ENCODE results near the gene KIR2DL4.
"Not testable (repeated sequence)": the region's sequence is repeated elsewhere in the genome, so short reads cannot be mapped to it uniquely, and the experiment has no call there.

Gene KIR2DL4

DNA sequence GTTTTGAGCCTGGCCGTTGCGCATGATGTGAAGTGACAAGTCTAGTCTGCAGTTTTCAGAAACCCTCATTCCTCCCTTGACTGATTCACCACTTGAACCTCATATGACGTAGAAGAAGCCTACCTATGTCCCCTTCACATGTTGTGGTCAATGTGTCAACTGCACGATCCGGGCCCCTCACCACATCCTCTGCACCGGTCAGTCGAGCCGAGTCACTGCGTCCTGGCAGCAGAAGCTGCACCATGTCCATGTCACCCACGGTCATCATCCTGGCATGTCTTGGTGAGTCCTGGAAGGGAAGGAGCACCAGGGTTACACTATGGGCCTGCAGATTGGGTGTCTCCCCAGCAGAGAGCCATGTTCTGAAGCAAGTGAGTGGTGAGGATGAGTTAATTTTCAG lies at the start of gene KIR2DL4:
Gene KIR2DL4 (plus strand): TSS at position 201 of the 400 bp plus-strand sequence. CDS start 42 bp downstream, at position 243.
- no peak for DNase-seq

DNA sequence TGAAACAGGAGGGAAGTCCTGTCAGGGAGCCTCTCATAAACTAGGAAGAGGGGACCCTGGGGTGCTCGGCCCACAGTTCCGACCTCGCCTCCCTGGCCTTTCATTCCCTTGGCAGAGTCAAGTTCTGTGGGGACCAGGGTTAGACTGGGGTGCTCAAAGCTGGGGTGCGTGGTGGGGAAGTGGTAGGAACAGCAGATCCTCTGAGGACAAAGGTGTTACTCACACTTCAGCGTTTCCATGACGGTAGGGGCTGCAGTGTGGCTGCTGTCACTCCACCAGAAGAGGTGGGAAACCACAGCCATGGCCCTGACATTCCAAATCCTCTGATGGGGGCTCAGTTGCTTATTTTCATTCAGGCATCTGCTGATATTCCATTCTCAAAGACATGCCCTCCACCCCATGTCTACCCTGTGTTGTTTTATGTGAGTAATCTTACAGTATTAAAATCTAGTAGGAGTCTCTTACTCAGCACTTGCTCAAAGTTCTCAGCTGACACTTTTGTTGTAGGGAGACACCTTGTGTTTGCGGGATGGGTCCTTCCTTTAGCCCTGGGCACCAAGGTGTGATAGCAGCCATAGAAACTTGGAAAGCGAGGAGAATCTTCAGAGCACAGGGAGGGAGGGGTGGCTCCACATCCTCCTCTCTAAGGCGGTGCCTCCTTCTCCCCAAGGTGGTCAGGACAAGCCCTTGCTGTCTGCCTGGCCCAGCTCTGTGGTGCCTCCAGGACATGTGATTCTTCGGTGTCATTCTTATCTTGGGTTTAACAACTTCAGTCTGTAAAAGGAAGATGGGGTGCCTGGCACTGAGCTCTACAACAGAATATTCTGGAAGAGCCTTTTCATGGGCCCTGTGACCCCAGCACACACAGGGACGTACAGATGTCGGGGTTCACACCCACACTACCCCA lies 47.0 kb upstream of the KIR2DL4 start:
- DNase-seq, result not testable (repeated sequence)

DNA sequence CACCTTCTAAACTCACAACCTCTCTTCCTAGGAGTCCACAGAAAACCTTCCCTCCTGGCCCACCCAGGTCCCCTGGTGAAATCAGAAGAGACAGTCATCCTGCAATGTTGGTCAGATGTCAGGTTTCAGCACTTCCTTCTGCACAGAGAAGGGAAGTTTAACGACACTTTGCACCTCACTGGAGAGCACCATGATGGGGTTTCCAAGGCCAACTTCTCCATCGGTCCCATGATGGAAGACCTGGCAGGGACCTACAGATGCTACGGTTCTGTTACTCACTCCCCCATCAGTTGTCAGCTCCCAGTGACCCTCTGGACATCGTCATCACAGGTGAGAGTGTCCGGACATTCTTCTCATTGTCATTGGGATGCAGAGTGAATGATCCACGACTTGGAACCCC lies 44.8 kb upstream of the KIR2DL4 start:
- not testable (repeated sequence) for DNase-seq

DNA sequence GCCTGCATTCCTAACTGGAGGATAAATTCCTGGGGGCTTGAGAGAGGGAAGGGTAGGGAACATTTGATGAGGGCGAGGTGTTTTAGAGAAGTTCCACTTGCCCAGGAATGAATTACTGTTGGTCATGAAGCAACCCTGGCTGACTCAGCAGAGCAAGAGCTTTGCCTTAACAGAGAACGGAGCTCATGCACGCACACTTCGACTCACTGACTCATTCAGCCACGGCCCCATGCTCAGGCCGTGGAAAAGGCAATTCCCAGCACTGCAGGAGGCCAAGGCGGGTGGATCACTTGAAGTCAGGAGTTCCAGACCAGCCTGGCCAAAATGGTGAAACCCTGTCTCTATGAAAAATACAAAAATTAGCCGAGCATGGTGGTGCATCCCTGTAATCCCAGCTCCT lies 39.2 kb upstream of the KIR2DL4 start:
- not testable (repeated sequence) for DNase-seq

DNA sequence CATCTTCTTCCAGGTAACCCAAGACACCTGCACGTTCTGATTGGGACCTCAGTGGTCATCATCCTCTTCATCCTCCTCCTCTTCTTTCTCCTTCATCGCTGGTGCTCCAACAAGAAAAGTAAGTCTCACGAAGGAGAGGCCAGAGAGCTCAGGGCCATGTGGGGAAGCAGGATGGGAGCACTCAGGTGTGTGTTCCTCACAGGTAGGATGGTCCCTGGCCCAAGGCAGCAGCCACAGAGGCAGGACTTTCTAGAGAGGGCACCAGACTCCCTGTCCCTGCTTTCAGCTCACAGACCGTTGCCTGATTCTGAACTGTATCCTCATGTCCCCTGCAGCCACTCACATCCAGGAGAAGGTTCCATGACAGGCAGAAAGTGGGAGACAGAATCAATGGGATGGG lies 36.9 kb upstream of the KIR2DL4 start:
- not testable (repeated sequence) for DNase-seq

DNA sequence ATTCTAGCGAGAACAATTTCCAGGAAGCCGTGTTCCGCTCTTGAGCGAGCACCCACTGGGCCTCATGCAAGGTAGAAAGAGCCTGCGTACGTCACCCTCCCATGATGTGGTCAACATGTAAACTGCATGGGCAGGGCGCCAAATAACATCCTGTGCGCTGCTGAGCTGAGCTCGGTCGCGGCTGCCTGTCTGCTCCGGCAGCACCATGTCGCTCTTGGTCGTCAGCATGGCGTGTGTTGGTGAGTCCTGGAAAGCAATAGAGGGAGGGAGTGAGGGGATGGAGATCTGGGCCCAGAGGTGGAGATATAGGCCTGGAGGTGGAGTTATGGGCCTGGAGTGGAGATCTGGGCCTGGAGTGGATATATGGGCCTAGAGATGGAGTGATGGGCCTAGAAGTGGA lies 33.8 kb upstream of the KIR2DL4 start, which contains the start of gene KIR2DL1:
Gene KIR2DL1 (plus strand): TSS at position 148 of the 400 bp plus-strand sequence. CDS start 58 bp downstream, at position 206.
- DNase-seq, result not testable (repeated sequence)

DNA sequence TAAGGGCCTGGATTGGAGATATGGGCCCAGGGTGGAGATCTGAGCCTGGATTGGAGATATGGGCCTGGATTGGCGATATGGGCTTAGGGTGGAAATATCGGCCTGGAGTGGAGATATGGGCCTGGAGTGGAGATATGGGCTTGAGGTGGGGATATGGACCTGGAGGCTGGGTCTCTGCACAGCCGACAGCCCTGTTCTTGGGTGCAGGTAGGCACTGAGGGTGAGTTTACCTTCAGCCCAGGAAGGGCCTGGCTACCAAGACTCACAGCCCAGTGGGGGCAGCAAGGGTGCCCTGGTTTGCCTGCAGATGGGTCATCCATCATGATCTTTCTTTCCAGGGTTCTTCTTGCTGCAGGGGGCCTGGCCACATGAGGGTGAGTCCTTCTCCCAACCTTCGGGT lies 32.9 kb upstream of the KIR2DL4 start:
- DNase-seq, result not testable (repeated sequence)

DNA sequence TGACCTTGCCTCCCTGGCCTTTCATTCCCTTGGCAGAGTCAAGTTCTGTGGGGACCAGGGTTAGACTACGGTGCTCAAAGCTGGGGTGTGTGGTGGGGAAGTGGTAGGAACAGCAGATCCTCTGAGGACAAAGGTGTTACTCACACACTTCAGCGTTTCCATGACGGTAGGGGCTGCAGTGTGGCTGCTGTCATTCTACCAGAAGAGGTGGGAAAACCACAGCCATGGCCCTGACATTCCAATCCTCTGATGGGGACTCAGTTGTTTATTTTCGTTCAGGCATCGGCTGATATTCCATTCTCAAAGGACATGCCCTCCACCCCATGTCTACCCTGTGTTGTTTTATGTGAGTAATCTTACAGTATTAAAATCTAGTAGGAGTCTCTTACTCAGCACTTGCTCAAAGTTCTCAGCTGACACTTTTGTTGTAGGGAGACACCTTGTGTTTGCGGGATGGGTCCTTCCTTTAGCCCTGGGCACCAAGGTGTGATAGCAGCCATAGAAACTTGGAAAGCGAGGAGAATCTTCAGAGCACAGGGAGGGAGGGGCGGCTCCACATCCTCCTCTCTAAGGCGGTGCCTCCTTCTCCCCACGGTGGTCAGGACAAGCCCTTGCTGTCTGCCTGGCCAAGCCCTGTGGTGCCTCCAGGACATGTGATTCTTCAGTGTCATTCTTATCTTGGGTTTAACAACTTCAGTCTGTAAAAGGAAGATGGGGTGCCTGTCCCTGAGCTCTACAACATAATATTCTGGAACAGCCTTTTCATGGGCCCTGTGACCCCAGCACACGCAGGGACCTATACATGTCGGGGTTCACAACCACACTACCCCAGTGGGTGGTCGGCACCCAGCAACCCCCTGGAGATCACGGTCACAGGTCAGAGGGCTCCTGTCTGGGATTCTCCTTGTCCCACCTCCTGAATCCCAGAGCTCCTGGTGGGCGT lies 32.1 kb upstream of the KIR2DL4 start:
- DNase-seq, result not testable (repeated sequence)

DNA sequence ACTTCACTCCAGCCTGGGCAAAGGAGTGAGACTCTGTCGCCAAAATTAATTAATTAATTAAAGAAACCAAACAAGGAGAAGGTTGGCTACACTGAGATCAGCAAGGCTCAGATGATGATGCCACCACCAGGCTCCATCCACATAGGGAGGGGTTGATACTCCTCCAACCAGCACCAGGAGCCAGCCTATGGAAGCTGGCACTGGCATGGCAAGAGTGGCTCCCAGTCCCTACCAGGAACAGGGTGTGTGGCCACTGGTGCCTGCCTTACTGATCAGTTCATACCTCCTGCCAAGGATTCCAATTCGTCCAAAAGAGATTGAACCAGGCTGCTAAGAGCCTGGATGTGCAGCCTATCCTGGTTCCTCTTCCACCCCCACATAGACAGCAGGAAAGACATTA lies 30.7 kb upstream of the KIR2DL4 start:
- not testable (repeated sequence) for DNase-seq

DNA sequence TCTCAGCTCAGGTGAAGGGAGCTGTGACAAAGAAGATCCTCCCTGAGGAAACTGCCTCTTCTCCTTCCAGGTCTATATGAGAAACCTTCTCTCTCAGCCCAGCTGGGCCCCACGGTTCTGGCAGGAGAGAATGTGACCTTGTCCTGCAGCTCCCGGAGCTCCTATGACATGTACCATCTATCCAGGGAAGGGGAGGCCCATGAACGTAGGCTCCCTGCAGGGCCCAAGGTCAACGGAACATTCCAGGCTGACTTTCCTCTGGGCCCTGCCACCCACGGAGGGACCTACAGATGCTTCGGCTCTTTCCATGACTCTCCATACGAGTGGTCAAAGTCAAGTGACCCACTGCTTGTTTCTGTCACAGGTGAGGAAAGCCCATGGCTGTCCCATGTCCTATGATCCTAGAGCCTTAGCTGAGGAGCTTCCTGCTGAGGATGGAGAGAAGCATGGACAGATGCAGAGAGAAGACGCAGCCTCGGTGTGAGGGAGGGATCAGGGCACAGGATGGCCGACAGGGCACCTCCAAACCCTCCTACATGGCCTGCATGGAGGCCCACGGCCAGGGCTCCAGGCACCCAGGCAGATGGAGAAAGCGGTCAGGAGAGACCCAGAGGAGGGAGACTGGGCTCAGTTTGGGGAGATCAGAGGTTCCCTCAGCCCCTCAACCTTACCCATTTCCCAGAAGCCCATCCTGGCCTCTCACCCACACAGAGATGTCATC lies 28.2 kb upstream of the KIR2DL4 start:
- DNase-seq, result not testable (repeated sequence)

DNA sequence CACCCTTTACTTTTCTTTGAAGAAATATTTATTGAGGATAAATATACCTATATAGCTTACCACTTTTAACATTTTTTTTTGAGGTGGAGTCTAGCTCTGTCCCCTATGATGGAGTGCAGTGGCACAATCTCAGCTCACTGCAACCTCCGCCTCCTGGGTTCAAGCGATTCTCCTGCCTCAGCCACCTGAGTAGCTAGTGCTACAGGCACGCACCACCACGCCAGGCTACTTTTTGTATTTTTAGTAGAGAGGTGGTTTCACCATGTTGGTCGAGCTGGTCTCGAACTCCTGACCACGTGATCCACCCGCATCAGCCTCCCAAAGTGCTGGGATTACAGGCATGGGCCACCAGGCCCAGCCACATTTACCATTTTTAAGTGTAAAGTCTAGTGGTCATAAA lies 27.6 kb upstream of the KIR2DL4 start:
- not testable (repeated sequence) for DNase-seq

DNA sequence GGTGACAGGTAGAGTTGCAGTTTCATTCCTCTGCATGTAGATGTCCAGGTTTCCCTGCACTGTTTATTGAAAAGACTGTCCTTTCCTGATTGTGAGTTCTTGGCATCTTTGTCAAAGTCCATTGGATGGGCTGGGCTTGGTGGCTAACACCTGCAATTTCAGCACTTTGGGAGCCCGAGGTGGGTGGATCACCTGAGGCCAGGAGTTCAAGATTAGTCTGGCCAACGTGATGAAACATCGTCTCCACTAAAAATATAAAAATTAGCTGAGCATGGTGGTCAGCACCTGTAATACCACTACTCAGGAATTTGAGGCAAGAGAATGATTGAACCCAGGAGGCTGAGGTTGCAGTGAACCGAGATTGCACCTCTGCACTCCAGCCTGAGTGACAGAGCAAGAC lies 25.6 kb upstream of the KIR2DL4 start:
- not testable (repeated sequence) for DNase-seq

DNA sequence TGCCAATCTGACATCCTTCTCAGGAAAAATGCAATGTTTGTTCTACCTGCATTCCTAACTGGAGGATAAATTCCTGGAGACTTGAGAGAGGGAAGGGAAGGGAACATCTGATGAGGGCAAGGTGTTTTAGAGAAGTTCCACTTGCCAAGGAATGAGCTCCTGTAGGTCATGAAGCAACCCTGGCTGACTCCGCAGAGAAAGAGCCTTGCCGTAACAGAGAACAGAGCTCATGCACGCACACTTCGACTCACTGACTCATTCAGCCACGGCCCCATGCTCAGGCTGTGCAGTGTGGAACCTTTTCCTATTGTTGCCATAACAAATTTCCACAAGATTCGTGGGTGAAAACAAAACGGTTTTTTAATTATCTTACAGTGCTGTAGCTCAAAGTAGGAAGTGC lies 24.5 kb upstream of the KIR2DL4 start:
- not testable (repeated sequence) for DNase-seq

DNA sequence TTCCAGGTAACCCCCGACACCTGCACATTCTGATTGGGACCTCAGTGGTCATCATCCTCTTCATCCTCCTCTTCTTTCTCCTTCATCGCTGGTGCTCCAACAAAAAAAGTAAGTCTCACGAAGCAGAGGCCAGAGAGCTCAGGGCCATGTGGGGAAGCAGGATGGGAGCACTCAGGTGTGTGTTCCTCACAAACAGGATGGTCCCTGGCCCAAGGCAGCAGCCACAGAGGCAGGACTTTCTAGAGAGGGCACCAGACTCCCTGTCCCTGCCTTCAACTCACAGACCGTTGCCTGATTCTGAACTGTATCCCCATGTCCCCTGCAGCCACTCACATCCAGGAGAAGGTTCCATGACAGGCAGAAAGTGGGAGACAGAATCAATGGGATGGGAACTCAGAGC lies 20.5 kb upstream of the KIR2DL4 start:
- not testable (repeated sequence) for DNase-seq

DNA sequence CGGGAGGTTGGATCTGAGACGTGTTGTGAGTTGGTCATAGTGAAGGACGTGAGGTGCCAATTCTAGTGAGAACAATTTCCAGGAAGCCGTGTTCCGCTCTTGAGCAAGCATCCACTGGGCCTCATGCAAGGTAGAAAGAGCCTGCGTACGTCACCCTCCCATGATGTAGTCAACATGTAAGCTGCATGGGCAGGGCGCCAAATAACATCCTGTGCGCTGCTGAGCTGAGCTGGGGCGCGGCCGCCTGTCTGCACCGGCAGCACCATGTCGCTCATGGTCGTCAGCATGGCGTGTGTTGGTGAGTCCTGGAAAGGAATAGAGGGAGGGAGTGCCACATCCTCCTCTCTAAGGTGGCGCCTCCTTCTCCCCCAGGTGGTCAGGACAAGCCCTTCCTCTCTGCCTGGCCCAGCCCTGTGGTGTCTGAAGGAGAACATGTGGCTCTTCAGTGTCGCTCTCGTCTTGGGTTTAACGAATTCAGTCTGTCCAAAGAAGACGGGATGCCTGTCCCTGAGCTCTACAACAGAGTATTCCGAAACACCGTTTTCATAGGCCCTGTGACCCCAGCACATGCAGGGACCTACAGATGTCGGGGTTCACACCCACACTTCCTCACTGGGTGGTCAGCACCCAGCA lies 17.2 kb upstream of the KIR2DL4 start:
- not testable (repeated sequence) for DNase-seq

DNA sequence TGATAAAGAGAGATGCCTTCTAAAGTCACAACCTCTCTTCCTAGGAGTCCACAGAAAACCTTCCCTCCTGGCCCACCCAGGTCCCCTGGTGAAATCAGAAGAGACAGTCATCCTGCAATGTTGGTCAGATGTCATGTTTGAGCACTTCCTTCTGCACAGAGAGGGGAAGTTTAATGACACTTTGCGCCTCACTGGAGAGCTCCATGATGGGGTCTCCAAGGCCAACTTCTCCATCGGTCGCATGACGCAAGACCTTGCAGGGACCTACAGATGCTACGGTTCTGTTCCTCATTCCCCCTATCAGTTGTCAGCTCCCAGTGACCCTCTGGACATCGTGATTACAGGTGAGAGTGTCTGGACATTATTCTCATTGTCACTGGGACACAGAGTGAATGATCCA lies 15.3 kb upstream of the KIR2DL4 start:
- DNase-seq, result not testable (repeated sequence)

DNA sequence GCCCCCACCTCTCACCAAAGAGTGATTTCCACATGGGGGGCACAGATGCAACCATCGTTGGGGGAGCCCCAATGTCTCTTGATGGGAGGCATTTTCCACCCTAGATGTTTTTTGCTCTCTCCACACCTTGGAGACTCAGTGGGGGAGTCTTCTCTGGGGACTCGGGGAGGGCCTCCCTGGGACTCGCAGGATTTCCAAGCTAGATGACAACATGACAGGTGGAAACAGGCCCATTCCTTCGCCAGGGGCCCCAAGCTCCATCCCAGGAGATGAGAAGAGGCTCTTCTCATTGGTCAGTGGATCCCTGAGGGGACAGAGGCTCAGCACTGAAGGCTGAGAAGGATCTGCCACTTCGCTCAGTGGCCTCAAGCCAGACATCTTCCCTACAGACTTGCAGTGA lies 12.7 kb upstream of the KIR2DL4 start:
- DNase-seq, result no peak

DNA sequence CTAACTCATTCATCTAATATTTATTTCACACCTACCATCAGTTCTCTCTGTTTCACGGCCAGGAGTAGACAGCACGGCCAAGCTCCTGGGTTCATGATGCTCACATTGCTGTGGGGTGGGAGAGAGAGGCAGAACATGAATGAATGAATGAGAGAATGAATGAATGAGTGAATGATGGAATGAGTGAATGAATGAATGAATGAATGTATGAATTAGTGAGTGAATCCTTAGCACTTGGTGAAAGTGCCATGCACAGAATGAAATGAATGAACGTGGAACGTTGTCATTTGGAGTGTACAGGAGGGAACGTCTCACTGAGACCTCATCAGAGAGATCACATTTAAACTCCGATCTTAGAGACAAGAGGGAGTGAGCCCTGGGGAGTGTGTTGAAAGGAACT lies 11.9 kb upstream of the KIR2DL4 start:
- no peak for DNase-seq

DNA sequence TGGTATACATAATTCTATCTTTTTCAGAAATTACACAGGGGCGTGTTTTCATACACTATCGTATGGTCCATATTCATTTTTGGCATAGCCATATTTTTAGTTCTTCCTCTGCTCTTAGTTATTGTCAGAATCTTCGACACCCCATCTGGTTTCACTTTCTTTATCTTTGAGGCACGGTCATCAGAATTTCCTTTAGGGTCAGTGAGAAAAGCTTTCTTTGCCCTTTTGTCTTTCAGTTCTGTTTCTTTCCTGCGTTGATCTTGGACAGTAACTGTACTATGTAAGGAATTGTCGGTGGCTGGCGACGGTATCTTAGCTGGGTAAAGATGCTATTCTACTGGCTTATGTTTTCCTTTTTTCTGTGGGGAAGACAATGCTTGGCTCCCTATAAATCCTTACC lies 10.6 kb upstream of the KIR2DL4 start:
- DNase-seq, result no peak

DNA sequence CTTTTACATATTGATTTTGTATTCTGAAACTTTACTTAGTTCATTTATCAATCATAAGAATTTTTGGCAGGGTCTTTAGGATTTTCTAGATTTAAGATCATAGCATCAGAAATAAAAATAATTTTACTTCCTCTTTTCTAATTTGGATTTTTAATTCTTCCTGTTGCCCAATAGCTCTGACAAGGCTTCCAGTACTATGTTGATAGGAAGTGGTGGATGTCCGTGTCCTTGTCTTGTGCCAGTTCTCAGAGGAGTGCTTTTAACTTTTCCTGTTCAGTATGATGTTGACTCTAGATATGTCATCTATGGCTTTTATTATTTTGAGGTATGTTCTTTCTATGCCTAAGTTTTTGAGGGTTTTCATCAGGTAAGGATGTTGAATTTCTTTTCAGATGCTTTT lies 7.7 kb upstream of the KIR2DL4 start:
- no peak for DNase-seq

DNA sequence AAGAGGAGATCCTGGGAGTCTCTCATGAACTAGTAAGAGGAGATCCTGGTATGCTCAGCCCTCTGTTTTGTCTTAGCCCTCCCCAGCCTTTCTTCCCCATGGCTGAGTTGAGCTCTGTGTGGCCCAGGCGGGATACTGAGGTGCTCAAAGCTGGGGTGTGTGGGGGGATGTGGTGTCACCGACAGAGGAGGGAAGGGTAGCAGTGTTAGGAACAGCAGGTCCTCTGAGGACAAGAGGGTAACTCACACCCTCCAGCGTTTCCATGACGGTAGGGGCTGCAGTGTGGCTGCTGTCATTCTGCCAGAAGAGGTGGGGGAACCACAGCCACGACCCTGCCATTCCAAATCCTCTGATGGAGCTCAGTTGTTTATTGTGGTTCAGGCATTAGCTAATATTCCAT lies 691 bp downstream of the KIR2DL4 start:
- no peak for DNase-seq

DNA sequence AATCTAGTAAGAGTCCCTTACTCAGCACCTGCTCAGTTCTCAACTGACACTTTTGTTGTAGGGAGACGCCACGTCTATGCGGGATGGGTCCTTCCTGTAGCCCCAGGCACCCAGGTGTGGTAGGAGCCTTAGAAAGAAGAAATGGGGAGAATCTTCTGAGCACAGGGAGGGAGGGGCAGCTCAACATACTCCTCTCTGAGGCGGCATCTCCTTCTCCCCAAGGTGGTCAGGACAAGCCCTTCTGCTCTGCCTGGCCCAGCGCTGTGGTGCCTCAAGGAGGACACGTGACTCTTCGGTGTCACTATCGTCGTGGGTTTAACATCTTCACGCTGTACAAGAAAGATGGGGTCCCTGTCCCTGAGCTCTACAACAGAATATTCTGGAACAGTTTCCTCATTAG lies 1.2 kb downstream of the KIR2DL4 start:
- DNase-seq, result no peak
